ENCODE measurements around the gene CKB.
A peak's percentile ranks its signal among the peaks of the same experiment; 100 is the strongest.

The CKB gene

GRCh38 chr14:103522649-103523574 is at the start of gene CKB:
TSS of gene CKB (minus strand) at chr14:103522830. CDS start at chr14:103522493, 337 bp downstream.
- no peak for DNase-seq

DNA sequence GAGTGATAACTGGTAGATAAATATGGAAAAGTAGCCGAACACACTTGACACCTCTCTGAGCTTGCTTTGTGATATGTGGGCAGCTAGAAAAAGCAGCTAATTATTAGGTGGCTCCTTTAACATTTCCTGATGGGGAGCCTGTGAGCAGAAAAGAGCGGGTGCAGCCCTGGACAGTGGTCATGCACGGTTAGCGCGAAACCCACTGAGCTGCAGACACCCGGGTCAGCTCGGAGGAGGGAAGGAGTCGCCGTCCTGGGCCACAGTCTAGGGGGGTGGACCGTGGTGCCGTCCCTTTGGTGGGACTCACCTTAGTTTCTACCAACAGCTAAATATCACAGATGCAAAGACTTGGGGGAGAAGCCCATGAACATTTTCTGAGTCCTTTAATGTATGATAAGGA is 46.8 kb upstream of the CKB start:
- DNase-seq, result no peak

- no peak for DNase-seq
Observed at GRCh38 chr14:103568952-103569351, 46.3 kb upstream of the CKB start.

- DNase-seq, result no peak
Observed at GRCh38 chr14:103563844-103564505, 41.3 kb upstream of the CKB start.

- DNase-seq, result no peak
Observed at GRCh38 chr14:103563226-103563620, 40.6 kb upstream of the CKB start.

DNA sequence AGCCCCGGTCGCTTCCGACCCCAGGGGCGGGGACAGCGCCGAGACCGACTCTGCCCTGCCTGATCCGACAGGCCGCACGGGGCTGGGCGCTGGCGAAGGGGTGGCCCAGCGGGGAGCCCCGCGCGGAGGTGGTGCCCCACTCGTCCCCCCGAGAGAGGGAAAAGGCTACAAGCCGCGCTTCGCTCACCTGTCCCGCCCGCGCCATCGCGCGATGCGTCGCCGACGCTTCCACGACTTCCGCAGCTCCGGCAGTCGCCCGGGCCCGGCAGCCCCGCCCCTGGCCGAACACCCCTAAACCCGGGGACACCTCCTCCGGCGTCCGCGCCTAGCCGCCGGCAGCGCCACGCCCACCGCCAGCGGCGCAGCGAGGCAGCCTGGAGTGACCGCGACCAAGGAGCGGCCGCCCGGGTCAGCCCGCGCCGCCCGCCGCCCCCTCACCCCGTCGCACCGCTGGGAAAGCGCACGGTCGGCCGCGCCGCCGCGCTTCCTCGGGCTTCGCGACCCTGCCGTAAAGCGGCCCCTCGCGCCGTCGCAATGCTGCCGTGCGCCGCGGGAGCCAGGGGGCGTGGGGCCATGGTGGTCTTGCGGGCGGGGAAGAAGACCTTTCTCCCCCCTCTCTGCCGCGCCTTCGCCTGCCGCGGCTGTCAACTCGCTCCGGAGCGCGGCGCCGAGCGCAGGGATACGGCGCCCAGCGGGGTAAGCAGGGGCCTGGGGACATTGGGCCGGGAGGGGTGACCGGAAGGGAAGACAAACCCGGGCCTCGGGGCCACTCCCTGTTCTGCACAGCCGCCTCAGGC is 40.0 kb upstream of the CKB start, which contains the start of the genes BAG5 and COA8:
TSS of gene BAG5 (minus strand) at position 229 of the 797 bp plus-strand sequence. CDS start 1,493 bp downstream, outside the sequence.
TSS of gene COA8 (plus strand) at position 532 of the 797 bp plus-strand sequence. CDS start at position 574, 42 bp downstream.
- peak; percentile 84 for DNase-seq

DNA sequence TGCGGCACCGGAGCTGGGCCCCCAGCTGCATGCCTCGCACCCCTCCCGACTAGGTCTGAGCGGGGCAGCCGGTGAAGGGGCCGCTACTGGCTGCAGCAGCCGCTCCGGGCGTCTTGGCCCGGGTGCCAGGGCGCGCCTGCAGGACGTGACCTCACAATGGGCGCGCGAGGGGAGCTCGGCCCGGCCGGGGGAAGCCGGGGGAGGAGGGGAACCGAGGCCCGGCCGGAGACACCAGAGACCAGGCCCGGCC is 39.5 kb upstream of the CKB start:
- DNase-seq, result no peak

DNA sequence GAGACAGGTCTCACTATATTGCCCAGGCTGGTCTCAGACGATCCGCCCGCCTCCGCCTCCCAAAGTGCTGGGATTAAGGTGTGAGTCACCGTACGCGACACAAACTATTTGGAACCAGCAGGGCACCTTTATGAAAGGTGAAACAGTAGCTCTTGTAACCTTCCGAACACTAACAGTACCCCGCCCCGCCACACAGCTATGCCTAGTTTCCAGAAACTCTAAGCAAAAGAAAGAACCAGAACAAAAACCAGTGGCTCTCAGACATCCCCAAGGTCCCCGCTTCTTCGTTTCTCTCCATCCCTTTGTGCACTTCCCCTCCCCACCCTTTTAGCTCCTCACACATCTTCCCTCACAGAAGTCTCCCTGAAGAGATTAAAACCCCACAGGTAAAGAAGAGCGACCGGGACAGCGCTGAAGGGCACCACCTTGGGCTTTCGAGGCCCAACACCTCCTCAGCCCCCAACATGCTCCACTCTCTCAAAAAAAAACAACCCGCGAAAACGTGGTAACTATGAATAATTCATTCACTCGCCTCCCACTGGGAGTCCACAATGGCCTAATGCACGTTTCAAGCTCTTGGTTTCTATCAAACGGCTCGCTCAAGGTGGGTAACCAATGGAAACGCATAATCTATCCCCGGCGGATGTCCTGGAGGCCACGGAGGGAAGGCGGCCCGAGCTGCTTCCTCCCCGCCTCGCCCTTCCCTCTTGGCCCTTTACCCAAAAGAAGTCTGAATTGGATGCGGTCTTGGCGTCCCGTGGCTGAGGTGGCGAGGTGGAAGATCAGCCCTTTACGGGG is 39.0 kb upstream of the CKB start:
- peak; percentile 23 for DNase-seq

- no peak for DNase-seq
Observed at GRCh38 chr14:103560691-103561090, 38.1 kb upstream of the CKB start.

DNA sequence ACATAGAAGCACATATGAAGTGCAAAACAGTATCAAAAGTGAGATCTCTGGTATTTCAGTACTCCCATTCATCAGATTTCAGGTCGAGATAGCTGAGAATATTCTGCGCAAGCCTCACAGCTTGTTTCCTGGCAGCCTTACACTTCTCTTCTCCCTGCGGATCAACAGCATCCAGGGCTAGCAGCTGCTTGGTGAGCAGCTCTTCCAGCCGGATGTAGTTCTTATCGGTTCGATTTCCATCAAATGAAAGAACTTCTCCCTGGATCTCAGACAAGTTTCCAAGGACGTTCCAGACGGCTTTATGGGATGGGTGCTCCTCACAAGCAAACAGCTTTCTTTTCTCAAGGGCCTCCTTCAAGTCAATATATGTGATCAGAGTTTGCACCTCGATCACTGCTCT is 37.1 kb upstream of the CKB start:
- no peak for DNase-seq

- DNase-seq, result no peak
Observed at GRCh38 chr14:103558071-103558882, 35.6 kb upstream of the CKB start.

- DNase-seq, result no peak
Observed at GRCh38 chr14:103556946-103557758, 34.5 kb upstream of the CKB start.

DNA sequence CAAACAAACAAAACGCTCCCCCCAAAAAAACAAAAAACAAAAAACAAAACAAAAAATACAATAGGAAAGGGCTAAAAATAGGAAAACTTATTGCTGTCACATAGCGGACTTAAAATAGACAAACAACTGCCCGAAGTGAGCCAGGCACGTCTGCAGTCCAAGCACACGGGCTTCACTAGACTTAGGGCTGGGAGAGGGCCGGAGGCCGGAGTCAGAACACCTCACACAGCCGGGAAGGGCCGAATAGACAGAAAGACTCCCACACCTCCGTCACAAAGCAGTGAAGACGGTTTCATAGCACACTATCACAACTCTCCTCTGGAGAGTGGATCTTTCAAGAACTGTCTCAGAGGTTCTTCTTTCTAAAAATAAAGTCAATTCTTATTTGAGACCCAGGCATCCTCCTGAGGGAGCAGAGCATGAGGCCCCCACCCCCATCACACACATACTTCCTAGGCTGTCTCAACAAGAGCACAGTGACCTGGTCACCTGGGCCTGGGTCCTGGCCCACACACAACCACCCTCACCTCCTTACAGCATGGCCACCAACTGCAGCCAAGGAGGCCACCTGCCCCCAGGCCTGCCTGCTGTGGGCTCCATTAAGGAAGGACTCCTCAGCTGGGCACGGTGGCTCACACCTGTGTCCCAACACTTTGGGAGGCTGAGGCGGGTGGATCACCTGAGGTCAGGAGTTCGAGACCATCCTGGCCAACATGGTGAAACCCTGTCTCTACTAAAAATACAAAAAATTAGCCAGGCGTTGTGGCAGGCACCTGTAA is 33.1 kb upstream of the CKB start:
- DNase-seq, result no peak

GRCh38 chr14:103552846-103553210 is 30.2 kb upstream of the CKB start:
- no peak for DNase-seq

GRCh38 chr14:103552011-103552845 is 29.6 kb upstream of the CKB start:
- DNase-seq, result no peak

DNA sequence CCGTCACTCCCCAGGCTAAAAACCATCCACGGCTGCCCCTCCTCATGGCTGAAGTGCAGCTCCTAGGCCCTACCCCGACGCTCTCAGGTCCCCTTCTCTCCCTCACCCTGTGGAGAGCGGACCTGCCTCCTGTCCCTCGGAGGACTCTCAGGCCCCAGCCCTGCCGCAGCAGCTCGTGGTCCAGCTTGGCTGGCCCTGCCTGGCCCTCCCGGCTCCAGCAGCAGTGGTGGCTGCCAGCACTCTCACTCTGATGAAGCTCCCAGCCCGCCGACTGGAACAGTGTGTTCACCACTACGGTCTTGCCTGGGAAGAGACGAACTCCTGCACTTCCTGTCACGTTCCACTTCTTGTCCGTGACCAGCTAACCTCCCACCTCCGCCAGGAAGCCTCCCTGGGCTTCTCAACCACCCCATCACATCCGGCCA is 28.7 kb upstream of the CKB start:
- no peak for DNase-seq

DNA sequence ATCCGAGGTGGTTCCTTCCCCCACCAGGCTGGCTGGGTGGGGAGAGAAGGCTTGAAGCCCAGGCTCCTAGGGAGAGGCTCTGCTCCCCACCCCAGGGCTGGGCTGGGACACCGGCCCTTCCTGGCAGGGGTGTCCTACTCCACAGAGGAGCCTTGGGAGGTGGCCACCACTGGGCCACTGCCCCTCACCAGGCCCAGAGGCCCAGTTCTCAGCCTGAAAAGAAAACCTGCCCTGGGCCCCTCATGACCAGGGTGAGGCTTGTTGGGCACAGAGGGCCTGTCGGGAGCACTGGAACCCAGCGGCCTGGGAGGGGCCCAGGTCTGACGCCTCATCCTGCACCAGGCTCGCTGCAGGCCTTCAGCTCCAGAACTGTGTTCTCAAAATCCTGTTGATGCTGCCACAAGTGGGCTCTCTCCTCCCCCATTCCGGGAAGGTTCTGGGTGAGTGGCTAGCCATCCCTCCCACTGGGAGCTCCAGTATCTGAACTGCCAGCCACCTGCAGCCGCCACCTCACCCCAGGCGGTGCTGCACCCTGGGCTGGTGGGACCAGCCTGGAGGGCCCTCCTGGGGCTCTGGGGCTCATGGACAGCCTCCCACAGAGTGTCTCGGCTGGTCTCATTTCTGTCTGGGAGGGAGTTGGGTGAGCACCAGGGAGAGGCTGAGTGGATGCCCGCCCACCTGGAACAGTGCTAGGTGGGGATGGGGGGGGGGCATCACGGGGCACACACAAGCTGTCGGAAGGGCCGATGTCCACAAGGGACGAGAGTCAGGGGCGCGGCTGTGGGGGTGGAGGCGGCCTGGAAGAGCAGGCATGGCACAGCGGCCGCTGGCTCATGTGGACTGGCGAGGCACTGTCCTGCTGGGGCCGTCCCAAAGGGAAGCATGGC is 28.1 kb upstream of the CKB start:
- DNase-seq, result no peak
